HUES6 (cell line): Measurements from ENCODE around the gene IGFL2.
"Not testable (repeated sequence)": the region's sequence is repeated elsewhere in the genome, so short reads cannot be mapped to it uniquely, and the experiment has no call there.

Experiments used
- H3K27ac ChIP-seq: 2 replicates; pipeline ENCODE4 v1.7.0; 2013; ENCODE audit warnings: low read depth, mild to moderate bottlenecking, low read length, inconsistent platforms
- H3K27me3 ChIP-seq: 2 replicates; pipeline ENCODE4 v1.6.1; 2013; ENCODE audit warnings: low read length; ENCODE audit not compliant: control insufficient read depth, insufficient read depth
- H3K36me3 ChIP-seq: 2 replicates; pipeline ENCODE4 v1.6.1; 2013; ENCODE audit warnings: low read length; ENCODE audit not compliant: control insufficient read depth, insufficient read depth
- H3K4me1 ChIP-seq: 2 replicates; pipeline ENCODE4 v1.6.1; 2013; ENCODE audit warnings: low read length; ENCODE audit not compliant: control insufficient read depth, insufficient read depth
- H3K4me3 ChIP-seq: 2 replicates; pipeline ENCODE4 v1.5.1; 2013; ENCODE audit warnings: low read depth, low read length
- H3K9ac ChIP-seq: one replicate; pipeline ENCODE4 v1.6.1; 2013; ENCODE audit warnings: mild to moderate bottlenecking, low read length
- H3K9me3 ChIP-seq: 2 replicates; pipeline ENCODE4 v1.6.1; 2013; ENCODE audit warnings: low read depth, low read length; ENCODE audit not compliant: control insufficient read depth, insufficient read depth

IGFL2 gene

DNA sequence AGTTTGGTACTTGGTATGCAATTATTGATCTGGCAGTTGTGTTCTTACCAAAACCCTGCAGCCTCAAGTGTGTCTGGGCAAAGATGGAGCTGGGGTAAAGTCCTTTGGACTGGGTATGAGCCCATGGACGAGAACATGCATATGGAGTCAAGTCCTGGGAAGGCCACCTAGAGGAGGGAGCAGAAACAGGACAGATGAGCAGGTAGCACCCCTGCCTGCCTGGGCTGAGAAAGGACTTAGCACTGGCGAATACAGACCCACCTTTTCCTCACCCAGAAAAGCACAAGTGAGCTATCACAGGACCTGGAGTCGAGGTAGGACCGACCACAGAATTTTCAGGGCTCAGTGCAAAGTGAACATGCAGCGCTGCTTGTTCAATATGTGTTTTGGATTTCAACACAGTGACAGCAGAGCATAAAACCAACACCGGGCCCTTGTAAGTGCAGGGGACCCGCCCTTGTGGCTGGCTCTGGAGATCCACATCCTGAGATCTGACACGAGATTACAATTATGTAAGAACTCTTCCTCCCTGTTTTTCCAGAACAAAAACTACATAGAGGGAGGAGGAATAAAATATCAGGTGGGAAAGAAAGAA lies 25.9 kb downstream of the IGFL2 start:
- H3K36me3 ChIP-seq = no peaks in the 10 kb centered on the region
- peaks cover 15% of the 10 kb centered on the region for H3K9me3 ChIP-seq
- no peaks in the 10 kb centered on the region for H3K27me3 ChIP-seq
- no peaks in the 10 kb centered on the region for H3K4me1 ChIP-seq
- H3K27ac ChIP-seq = no peak overlapping the region
- no peak overlapping the region for H3K4me3 ChIP-seq
- H3K9ac ChIP-seq = no peak overlapping the region

DNA sequence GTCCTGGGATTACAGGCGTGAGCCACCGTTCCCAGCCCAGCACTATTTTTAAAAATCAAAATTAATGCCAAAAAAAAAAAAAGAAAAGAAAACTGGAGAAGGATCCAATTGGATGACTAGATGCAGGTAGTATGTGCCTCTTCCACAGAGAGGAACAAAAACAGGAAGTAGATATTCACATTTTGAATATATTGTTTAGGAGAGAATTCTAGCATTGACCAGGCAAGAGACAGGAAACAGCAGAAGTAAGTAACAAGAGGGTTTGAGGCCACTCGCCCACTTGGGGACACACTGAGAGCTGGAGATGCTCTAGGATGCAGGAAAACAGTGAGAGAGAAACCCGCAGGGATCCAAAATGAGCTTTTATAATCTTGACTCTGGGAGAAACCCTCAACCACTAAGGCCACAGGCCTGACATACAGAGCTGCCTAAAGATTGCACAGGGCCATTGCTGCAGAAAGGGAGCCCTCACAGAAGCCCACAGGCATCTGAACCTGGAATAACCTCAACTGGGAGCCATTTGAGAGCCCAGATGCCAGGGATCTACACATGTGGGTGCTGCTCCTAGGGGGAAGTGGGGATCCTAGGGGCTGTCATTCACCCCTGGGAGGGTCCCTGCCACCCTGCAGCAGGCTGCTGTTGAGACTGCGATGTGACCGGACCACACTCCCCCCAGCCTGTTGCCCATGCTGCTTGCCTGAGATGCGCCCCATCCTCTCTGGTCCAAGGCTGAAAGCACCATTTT lies 28.2 kb downstream of the IGFL2 start:
- Histone ChIP-seq H3K9me3 (peaks cover 8% of the 10 kb centered on the region), H3K36me3 (no peaks in the 10 kb centered on the region), H3K4me3 (no peak overlapping the region), H3K27ac (no peak overlapping the region), H3K9ac (no peak overlapping the region), H3K27me3 (no peaks in the 10 kb centered on the region), H3K4me1 (no peaks in the 10 kb centered on the region)

DNA sequence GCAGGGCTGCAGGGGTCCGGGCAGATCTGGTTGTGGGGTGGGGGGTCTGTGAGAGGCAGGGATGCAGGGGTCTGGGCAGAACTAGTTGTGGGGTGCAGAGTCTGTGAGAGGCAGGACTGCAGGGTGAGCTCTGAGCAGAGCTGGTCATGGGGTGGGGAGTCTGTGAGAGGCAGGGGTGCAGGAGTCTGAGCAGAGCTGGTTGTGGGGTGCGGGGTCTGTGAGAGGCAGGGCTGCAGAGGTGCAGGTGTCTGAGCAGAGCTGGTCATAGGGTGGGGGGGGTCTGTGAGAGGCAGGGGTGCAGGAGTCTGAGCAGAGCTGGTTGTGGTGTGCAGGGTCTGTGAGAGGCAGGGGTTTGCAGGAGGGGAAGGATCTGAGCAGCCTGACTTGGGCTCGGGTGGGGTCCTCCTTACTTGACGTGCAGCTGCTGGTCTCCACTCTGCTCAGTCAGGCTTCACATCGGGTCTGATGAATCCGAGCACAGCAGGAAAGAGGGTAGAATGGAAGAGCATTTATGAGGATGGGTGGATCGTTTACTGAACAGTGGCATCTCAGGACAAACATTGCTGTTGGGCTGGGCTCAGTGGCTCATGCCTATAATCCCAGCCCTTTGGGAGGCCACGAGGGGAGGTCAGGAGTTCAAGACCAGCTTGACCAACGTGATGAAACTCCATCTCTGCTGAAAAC lies 31.2 kb downstream of the IGFL2 start:
- H3K4me3 ChIP-seq = no peak overlapping the region
- peaks cover 7% of the 10 kb centered on the region; the same call in 1 of the 2 replicates for H3K9me3 ChIP-seq
- H3K27ac ChIP-seq = no peak overlapping the region
- no peak overlapping the region for H3K9ac ChIP-seq
- no peaks in the 10 kb centered on the region for H3K36me3 ChIP-seq
- H3K4me1 ChIP-seq = no peaks in the 10 kb centered on the region
- H3K27me3 ChIP-seq = no peaks in the 10 kb centered on the region

DNA sequence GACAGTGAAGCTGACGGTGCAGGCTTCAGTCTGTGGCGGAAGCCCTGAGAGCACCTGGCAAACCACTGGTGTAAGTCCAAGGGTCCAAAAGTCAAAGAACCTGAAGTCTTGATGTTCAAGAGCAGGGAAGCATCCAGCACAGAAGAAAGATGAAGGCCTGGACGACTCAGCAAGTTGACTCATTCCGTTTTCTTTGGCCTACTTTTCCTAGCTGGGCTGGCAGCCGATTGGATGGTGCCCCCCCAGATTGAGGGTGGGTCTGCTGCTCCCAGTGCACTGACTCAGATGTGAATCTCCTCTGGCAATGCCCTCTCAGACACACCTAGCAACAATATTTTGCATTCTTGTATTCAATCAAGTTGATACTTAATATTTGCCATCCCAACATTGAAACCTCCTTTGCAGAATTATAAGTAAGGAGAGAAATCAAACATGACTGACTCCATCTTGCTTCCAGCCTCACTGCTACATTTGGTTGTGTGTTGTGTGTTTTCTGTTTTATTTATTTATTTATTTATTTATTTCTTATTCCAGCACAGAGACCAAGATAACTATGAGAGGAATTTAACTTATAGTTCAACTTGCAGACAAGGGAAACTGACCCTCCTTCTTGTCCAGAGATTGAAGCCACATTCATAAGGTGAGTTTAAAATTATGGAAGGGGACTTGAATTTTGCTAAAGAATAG lies 32.8 kb downstream of the IGFL2 start:
- no peak overlapping the region for H3K4me3 ChIP-seq
- no peaks in the 10 kb centered on the region for H3K36me3 ChIP-seq
- H3K27ac ChIP-seq = no peak overlapping the region
- no peaks in the 10 kb centered on the region for H3K27me3 ChIP-seq
- H3K9ac ChIP-seq = no peak overlapping the region
- no peaks in the 10 kb centered on the region for H3K4me1 ChIP-seq
- H3K9me3 ChIP-seq = peaks cover 7% of the 10 kb centered on the region; the same call in 1 of the 2 replicates

DNA sequence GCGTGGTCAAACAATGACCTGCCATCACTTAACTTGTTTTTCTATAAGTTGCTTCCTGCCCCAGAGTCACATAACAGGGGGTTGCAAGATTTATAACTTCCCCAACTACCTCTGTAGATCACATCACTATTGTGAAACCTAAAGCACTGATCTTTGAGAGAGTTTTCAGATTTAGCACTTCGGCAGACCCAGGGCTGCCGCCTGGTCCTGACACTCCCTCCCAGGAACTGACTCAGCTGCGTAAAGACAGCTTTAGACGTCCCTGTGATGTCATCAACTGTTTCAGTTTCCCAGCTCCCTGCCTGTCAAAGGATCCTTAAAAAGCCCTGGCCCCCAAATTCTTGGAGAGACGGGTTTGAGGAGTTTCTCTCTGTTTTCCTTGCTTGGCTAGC lies 33.3 kb downstream of the IGFL2 start:
- H3K27me3 ChIP-seq = no peaks in the 10 kb centered on the region
- no peak overlapping the region for H3K27ac ChIP-seq
- H3K4me1 ChIP-seq = no peaks in the 10 kb centered on the region
- no peak overlapping the region for H3K9ac ChIP-seq
- H3K4me3 ChIP-seq = no peak overlapping the region
- peaks cover 7% of the 10 kb centered on the region; the same call in 1 of the 2 replicates for H3K9me3 ChIP-seq
- no peaks in the 10 kb centered on the region for H3K36me3 ChIP-seq

DNA sequence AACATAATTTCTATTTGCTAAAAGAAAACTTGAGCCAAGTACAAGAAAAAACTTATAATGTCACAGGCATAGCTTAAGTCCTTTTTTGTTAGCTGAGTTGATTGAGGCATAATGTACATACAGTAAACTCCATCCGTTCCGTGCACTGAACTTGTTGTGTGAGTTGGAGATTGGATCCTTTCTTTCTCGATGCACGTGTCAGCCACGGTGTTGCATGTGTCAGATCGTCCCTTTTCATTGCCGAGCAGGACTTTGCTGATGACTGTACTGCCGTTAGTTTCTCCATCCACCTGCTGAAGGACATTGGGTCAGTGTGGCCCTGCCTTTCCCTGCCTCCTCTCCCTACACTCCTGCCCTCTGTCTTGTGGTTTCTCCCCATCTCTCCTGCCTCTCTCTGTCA lies 34.4 kb downstream of the IGFL2 start:
- H3K9ac ChIP-seq = no peak overlapping the region
- H3K4me1 ChIP-seq = no peaks in the 10 kb centered on the region
- no peaks in the 10 kb centered on the region for H3K36me3 ChIP-seq
- no peak overlapping the region for H3K4me3 ChIP-seq
- no peaks in the 10 kb centered on the region for H3K27me3 ChIP-seq
- peaks cover 7% of the 10 kb centered on the region; the same call in 1 of the 2 replicates for H3K9me3 ChIP-seq
- H3K27ac ChIP-seq = no peak overlapping the region

DNA sequence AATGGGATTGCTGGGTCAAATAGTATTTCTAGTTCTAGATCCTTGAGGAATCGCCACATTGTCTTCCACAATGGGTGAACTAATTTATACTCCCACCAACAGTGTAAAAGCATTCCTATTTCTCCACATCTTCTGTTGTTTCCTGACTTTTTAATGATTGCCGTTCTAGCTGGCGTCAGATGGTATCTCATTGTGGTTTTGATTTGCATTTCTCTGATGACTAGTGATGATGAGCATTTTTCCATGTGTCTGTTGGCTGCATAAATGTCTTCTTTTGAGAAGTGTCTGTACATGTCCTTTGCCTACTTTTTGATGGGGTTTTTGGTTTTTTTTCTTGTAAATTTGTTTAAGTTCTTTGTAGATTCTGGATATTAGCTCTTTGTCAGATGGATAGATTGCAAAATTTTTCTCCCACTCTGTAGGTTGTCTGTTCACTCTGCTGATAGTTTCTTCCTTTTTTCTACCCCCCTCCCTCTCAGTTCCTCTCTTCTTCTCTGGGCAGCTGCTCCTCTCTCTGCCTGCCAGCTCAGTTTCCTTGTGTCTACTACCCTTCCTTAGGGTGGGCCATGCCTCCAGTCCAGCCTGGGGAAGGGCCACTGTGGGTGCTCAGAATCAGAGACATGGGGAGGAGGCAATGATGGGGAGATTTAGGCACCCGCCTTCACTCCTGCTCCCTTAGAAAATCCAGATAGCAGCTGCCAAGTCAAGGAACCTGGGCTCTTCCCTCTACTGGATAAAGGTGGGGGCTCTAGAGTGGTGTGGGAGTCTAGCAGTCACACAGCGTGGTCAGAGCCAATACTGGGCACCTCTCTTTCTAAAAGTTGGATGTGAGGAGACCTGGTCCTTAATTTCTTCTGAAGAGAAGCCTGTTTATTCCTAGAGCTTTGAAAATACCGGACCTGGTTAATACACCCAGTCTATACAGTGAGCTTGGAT lies 37.0 kb downstream of the IGFL2 start:
- H3K9ac ChIP-seq, H3K27me3 ChIP-seq, H3K27ac ChIP-seq, H3K9me3 ChIP-seq, H3K4me1 ChIP-seq, H3K4me3 ChIP-seq, H3K36me3 ChIP-seq: not testable (repeated sequence)

DNA sequence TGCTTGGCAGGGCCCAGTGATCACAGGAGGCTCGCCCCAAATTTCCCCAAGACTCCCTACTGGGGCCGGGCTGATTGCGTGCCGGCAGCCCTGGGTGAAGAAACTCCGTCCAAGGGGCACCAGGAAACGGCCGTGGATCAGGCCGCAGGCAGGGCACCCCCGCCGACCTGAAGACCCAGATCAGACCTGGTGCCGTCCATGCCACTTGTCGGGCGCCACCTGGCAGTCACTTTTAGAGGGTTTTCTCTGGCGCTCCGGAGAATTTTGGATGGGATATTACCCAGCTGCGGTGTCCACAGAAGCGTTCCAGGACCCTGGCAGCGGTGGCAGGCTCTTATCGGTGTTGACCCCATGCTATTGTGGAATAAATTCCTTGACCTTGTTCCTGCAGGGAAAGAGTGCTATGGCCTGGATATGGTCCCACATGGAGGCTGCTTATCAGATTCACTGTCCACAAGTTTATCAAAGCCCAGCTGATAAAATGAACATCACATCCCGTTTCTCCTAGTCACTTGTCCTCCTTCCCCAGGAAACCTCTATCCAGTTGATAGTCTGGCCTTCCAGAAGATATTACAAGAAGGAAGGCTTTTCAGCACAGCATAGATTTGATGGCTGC lies 38.2 kb downstream of the IGFL2 start:
- H3K9me3 ChIP-seq = peaks cover 7% of the 10 kb centered on the region; the same call in 1 of the 2 replicates
- no peaks in the 10 kb centered on the region for H3K4me1 ChIP-seq
- no peaks in the 10 kb centered on the region for H3K36me3 ChIP-seq
- no peak overlapping the region for H3K9ac ChIP-seq
- no peak overlapping the region for H3K4me3 ChIP-seq
- H3K27ac ChIP-seq = no peak overlapping the region
- H3K27me3 ChIP-seq = no peaks in the 10 kb centered on the region

DNA sequence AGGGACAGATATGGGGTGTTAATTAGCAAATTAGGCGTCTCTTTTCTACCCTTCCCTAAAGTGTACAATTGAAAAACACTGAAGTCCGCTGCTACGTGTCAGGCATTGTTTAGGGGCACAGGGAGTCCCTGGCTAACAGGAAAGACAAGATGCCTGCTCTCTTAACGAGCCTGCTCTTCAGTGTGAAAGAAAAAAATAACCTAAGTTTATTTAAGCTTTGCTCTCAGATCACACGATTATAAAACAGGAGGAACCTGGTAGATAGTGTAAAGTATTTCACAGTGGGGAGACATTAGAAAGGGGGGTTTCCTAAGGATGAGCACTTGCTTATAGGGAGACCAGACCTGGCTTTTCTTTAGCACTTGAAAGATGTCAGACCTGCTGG lies 38.7 kb downstream of the IGFL2 start:
- H3K9ac ChIP-seq = no peak overlapping the region
- H3K36me3 ChIP-seq = no peaks in the 10 kb centered on the region
- H3K4me1 ChIP-seq = no peaks in the 10 kb centered on the region
- H3K27ac ChIP-seq = no peak overlapping the region
- no peak overlapping the region for H3K4me3 ChIP-seq
- H3K27me3 ChIP-seq = no peaks in the 10 kb centered on the region
- H3K9me3 ChIP-seq = peaks cover 7% of the 10 kb centered on the region; the same call in 1 of the 2 replicates
